IMR-90 (cell line): ENCODE measurements around the gene RPS29.

Experiments used
- CEBPB ChIP-seq: IDR thresholded peaks from 2 replicates; pipeline ENCODE4 v1.6.1; 2012; ENCODE audit warnings: low read depth, low read length, improper control_type of control experiment
- CHD1 ChIP-seq: IDR thresholded peaks from 2 replicates; pipeline ENCODE4 v1.6.1; 2012; ENCODE audit warnings: low read depth, low read length, improper control_type of control experiment
- FOS ChIP-seq: fragments of 150-350 bp; IDR thresholded peaks from 2 replicates; pipeline ENCODE4 v1.6.1; 2016; ENCODE audit warnings: low read depth, low read length
- MAZ ChIP-seq: IDR thresholded peaks from 2 replicates; pipeline ENCODE4 v1.6.1; 2012; ENCODE audit warnings: low read depth, mild to moderate bottlenecking, low read length, improper control_type of control experiment, moderate library complexity, borderline replicate concordance
- MXI1 ChIP-seq: IDR thresholded peaks from 2 replicates; pipeline ENCODE4 v1.6.1; 2012; ENCODE audit warnings: low read depth, mild to moderate bottlenecking, low read length, moderate library complexity, borderline replicate concordance
- NFE2L2 ChIP-seq: fragments of 150-350 bp; IDR thresholded peaks from 2 replicates; pipeline ENCODE4 v1.6.1; 2016; ENCODE audit warnings: low read depth, mild to moderate bottlenecking, low read length
- POLR2A ChIP-seq: IDR thresholded peaks from 2 replicates; pipeline ENCODE4 v1.6.1; 2012; ENCODE audit warnings: mild to moderate bottlenecking, low read depth, low read length
- RAD21 ChIP-seq: IDR thresholded peaks from 2 replicates; pipeline ENCODE4 v1.6.1; 2012; ENCODE audit warnings: low read length, improper control_type of control experiment
- RCOR1 ChIP-seq: IDR thresholded peaks from 2 replicates; pipeline ENCODE4 v1.6.1; 2012; ENCODE audit warnings: mild to moderate bottlenecking, low read length, improper control_type of control experiment; ENCODE audit not compliant: insufficient replicate concordance
- RFX5 ChIP-seq: IDR thresholded peaks from 2 replicates; pipeline ENCODE4 v1.8.0; 2012; ENCODE audit warnings: low read depth, mild to moderate bottlenecking, low read length, moderate library complexity
- SMC3 ChIP-seq: fragments of 150-350 bp; IDR thresholded peaks from 2 replicates; pipeline ENCODE4 v1.6.1; 2016; ENCODE audit warnings: low read depth, mild to moderate bottlenecking, antibody characterized with exemption, low read length, moderate library complexity
- TF ChIP-seq, protein P1 (sequence below): conservative IDR thresholded peaks from 2 replicates; pipeline ENCODE4 v1.5.1; 2012; ENCODE audit warnings: mild to moderate bottlenecking, low read depth, low read length, improper control_type of control experiment
- TF ChIP-seq, protein P2 (sequence below): fragments of 150-350 bp; IDR thresholded peaks from 2 replicates; pipeline ENCODE4 v1.6.1; 2017; ENCODE audit warnings: mild to moderate bottlenecking, antibody characterized with exemption, low read length, low read depth
- TF ChIP-seq, protein P3 (sequence below): fragments of 150-350 bp; IDR thresholded peaks from 2 replicates; pipeline ENCODE4 v1.6.1; 2016; ENCODE audit warnings: low read depth, mild to moderate bottlenecking, low read length, moderate library complexity, borderline replicate concordance

DNA sequence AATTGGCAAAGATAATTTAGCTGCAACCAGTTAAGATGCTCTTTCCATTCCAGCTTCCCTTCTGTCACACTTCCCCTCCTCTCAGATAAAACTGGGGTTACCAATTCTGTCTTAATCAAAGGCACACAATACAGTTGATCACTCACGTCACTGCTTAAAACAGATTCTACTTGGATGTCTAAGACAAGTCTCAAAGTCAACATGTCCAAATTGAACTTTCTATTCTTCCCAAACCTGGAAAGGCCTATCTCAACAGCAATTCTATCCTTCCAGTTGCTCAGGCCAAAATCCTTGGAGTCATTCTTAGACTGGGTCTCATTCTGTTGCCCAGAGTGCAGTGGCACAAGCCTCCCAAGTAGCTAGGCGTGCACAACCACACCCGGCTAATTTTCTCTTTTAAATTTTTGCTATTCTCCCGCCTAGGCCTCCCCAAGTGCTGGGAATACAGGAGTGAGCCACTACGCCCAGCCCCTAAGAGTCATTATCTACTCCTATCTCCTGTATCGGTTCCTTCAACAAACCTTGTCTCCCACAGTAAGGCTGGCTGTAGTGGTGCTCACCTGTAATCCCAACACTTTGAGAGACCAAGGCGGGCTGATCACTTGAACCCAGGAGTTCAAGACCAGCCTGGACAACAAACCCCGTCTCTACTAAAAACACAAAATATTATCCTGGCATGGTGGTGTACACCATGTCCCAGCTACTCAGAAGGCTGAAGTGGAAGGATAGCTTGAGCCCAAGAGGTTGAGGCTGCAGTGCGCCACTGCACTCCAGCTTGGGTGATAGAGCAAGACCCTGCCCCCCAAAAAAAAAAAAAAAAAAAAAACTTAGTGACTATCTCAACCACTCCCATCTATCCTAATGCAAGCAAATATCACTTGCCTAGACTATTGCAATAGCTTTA lies 4.7 kb downstream of the RPS29 start:
- TF ChIP-seq, protein P1, sequence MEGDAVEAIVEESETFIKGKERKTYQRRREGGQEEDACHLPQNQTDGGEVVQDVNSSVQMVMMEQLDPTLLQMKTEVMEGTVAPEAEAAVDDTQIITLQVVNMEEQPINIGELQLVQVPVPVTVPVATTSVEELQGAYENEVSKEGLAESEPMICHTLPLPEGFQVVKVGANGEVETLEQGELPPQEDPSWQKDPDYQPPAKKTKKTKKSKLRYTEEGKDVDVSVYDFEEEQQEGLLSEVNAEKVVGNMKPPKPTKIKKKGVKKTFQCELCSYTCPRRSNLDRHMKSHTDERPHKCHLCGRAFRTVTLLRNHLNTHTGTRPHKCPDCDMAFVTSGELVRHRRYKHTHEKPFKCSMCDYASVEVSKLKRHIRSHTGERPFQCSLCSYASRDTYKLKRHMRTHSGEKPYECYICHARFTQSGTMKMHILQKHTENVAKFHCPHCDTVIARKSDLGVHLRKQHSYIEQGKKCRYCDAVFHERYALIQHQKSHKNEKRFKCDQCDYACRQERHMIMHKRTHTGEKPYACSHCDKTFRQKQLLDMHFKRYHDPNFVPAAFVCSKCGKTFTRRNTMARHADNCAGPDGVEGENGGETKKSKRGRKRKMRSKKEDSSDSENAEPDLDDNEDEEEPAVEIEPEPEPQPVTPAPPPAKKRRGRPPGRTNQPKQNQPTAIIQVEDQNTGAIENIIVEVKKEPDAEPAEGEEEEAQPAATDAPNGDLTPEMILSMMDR = no peak
- TF ChIP-seq MAZ (no peak), CEBPB (no peak), MXI1 (no peak), POLR2A (no peak), SMC3 (no peak), RCOR1 (no peak), CHD1 (no peak), FOS (no peak), RAD21 (no peak), NFE2L2 (no peak), RFX5 (no peak)
- TF ChIP-seq, protein P2, sequence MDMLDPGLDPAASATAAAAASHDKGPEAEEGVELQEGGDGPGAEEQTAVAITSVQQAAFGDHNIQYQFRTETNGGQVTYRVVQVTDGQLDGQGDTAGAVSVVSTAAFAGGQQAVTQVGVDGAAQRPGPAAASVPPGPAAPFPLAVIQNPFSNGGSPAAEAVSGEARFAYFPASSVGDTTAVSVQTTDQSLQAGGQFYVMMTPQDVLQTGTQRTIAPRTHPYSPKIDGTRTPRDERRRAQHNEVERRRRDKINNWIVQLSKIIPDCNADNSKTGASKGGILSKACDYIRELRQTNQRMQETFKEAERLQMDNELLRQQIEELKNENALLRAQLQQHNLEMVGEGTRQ = no peak
- TF ChIP-seq, protein P3, sequence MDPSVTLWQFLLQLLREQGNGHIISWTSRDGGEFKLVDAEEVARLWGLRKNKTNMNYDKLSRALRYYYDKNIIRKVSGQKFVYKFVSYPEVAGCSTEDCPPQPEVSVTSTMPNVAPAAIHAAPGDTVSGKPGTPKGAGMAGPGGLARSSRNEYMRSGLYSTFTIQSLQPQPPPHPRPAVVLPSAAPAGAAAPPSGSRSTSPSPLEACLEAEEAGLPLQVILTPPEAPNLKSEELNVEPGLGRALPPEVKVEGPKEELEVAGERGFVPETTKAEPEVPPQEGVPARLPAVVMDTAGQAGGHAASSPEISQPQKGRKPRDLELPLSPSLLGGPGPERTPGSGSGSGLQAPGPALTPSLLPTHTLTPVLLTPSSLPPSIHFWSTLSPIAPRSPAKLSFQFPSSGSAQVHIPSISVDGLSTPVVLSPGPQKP = no peak
